NCI-H748 (cell line): ENCODE measurements around the gene SOX13.

ENCODE experiments used
- DNase-seq: peaks from one replicate; lab custom pipeline; 2025; ENCODE audit not compliant: unreplicated experiment; lab: John Stamatoyannopoulos, UW

Gene SOX13

DNA sequence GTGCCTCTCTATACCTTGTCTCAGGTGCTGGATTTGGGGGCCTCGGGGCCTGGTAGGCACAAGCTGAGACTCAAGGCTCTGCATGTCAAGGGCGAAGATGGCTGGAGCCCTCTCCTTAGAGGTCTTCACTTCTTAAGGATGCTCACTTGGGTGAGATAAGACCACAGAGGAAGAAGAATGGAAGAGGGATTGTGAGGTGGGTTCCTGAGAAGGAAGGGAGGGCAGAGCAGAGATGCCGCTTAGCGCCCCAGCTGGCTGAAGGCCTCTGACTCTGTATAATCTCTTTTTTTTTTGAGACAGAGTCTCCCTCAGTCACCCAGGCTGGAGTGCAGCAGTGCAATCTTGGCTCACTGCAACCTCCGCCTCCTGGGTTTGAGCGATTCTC lies 32.2 kb downstream of the SOX13 start:
- no peak for DNase-seq

DNA sequence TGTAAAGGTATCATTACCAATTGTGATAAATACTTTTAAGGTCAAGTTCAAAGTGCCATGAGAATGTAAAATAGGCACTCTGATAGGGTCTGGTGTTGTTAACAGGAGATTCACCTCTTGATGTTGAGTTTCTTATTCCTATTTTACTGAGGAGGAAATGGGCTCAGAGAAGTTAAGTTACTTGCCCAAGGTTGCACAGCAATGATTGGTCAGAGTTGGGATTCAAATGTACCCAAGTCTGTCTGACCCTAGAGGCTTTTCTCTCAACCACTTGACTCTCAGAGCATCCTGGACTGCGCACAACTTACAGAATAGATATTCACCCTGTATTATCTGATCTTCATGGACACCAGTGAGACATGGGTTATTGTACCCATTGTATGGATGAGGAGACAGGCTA lies 33.9 kb downstream of the SOX13 start:
- DNase-seq: no peak

DNA sequence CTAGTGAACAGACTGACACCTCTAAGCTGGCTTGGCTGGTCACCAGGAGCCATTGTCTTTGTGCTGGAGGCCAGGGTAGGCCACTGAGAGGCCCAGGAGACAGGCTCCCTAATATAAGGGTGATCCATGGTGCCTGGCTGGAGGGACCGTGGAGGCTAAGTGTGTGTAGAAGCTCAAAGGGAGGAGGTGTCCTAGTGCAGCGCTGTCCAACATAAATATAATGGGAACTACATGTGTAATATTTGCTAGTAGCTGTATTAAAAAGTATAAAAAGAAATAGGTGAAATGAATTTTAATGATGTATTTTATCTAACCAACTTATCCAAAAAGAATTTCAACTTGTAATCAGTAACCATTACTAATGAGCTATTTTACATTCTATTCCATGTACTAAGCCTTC lies 35.0 kb downstream of the SOX13 start:
- DNase-seq: no peak

- peak; percentile 95 for DNase-seq
Measured at GRCh38 chr1:204108312-204109141, 35.6 kb downstream of the SOX13 start.

DNA sequence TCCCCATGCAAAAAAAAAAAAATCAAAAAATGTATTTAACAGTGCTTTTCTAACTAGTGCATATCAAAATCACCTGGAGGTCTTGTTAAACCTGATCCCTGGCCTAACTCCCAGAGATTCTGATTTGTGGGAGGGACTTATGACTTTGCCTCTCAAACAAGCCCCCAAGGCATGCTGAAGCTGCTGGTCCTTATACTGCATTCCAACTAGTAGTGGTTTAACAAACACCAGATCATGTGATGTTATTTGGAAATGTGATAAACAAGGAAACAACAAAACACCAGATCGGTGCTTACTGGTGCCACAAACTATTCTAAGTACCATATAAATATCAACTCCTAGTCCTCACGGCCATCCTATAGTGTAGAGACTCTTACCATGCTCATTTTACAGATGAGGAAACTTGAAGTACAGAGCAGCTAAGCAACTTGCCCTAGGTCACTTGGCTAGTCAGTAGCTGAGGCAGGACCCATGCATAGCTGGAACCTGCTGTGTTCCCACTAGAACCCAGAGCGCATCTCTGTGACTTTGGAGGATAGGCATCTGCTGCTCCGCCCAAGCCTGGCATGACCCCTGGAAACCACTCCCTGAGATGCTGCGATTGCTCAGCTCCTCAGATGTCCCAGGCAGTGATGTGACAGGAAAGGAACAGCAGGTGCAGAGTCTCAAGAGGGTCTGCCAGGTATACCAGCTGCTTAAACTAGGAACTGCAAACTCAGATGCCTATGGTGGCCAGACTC lies 38.1 kb downstream of the SOX13 start:
- peak; percentile 10 for DNase-seq

DNA sequence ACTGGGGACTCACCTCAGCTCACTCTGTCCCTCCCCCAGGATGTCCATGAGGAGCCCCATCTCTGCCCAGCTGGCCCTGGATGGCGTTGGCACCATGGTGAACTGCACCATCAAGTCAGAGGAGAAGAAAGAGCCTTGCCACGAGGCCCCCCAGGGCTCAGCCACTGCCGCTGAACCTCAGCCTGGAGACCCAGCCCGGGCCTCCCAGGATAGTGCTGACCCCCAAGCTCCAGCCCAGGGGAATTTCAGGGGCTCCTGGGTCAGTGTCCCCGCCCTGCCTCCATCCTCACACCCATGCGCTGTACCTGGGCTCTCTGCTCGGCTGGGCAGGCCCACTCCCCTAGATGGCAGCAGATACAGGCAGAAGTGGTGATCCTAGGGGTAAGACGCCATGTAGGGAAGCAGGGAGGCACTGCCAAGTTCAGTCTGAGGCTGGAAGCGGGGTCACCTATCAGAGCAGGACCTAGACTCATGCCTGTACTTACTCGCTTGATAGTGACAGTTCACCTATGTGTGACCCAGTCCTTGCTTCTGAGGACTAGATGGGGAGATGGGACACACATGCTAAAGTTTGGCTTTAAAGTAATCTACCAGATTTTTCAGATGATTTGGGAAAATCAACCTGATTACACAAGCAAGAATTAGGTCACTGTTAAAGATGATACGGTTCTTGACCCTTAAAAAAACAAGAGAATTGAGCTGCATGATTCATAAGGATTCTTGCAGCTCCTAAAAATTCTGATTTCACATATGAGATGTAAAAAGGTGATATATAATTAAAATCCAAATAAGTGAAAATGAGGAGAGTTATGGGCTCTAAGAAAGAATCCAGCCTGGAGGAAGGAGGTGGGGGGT lies 40.2 kb downstream of the SOX13 start:
- DNase-seq: no peak

GRCh38 chr1:204113896-204114295 lies 41.0 kb downstream of the SOX13 start:
- DNase-seq: no peak

- no peak for DNase-seq
Measured at GRCh38 chr1:204114606-204115005, 41.7 kb downstream of the SOX13 start.

- no peak for DNase-seq
Measured at GRCh38 chr1:204115116-204115515, 42.2 kb downstream of the SOX13 start.

GRCh38 chr1:204116539-204116938 lies 43.6 kb downstream of the SOX13 start:
- DNase-seq: no peak

GRCh38 chr1:204121840-204122555 lies 49.1 kb downstream of the SOX13 start:
- DNase-seq: no peak

GRCh38 chr1:204123376-204123775 lies 50.5 kb downstream of the SOX13 start:
- DNase-seq: no peak

- no peak for DNase-seq
Measured at GRCh38 chr1:204124639-204125038, 51.7 kb downstream of the SOX13 start.

GRCh38 chr1:204125759-204126351 lies 52.9 kb downstream of the SOX13 start:
- DNase-seq: no peak

- no peak for DNase-seq
Measured at GRCh38 chr1:204126386-204126785, 53.5 kb downstream of the SOX13 start.

GRCh38 chr1:204126956-204127355 lies 54.0 kb downstream of the SOX13 start:
- DNase-seq: no peak

- peak; percentile 66 for DNase-seq
Measured at GRCh38 chr1:204127597-204128242, 54.8 kb downstream of the SOX13 start.

- DNase-seq: peak; percentile 27
Measured at GRCh38 chr1:204128464-204128963, 55.6 kb downstream of the SOX13 start.

DNA sequence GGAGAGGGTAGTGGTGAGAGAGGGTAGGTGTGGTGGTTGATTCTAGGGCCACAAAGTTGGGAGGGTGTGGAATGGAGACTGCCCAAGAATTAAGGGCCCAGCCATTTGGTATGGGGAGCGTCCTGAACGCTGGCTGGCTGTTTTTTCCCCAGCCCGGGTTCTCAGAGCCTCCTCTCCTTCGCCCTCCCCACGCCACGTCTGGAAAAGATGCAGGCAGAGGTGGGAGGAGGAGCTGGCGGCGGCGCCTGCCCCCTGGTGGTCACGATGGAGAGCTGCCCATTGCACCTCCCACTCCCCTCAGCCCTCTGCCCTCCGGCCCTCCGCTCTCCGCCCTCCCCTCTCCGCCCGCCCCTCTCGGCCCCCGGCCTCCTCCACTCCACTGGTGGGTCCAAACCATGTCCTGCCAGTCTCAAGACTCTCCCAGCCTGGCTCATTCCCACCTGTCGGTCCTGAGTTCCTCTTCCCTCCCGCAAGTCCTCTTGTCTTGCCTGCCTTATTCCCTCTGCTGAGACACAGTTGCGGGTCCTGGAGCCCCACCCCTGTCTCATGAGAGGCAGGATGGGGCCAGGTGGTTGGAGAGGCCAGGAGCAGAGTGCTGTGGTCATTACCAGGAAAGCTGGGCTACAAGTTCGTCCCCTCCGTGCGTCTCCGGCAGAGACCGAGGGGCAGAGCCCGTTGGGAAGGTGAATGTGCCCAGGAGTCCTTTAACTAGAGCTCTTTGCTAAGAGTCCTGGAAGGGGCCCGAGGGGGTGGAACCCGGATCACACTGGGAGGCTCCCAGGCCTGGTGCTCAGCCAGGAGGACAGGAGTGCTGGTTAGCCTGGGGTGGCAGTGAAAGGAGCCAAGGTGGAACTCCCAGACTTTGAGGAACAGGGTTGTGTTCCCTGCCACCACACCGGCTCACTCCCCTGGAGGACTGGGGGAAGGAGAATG lies 56.3 kb downstream of the SOX13 start:
- peak; percentile 57 for DNase-seq
